T follicular helper cell (primary cell): ENCODE measurements around the gene HSD17B13.
"Not testable (repeated sequence)": the region's sequence is repeated elsewhere in the genome, so short reads cannot be mapped to it uniquely, and the experiment has no call there.

ENCODE experiments used
- DNase-seq: peaks from one replicate; pipeline ENCODE4 v3.0.0-alpha.2; 2020; ENCODE audit warnings: low read depth
- total RNA-seq, 2 experiments: gene quantifications; one replicate each; lab custom pipeline; 2026; lab: John Stamatoyannopoulos, UW

Gene HSD17B13
- total RNA-seq: 0.04 to 0.54 reads per million in 2 experiments

- DNase-seq: no peak
These were observed at the start of gene HSD17B13 for GRCh38 chr4:87322754-87323153. HSD17B13 (minus strand) TSS chr4:87322882; CDS start chr4:87322841, 41 bp downstream.

- no peak for DNase-seq
These were observed 47.4 kb upstream of the HSD17B13 start for GRCh38 chr4:87370068-87370467.

- DNase-seq: no peak
These were observed 44.0 kb upstream of the HSD17B13 start for GRCh38 chr4:87366521-87367162.

- no peak for DNase-seq
These were observed 42.7 kb upstream of the HSD17B13 start for GRCh38 chr4:87365348-87365747.

- DNase-seq: no peak
These were observed 40.9 kb upstream of the HSD17B13 start for GRCh38 chr4:87363552-87363951.

- DNase-seq: no peak
These were observed 37.8 kb upstream of the HSD17B13 start for GRCh38 chr4:87360338-87360935.

GRCh38 chr4:87359258-87359657 is 36.6 kb upstream of the HSD17B13 start:
- no peak for DNase-seq

GRCh38 chr4:87356832-87357526 is 34.3 kb upstream of the HSD17B13 start:
- DNase-seq: no peak

- no peak for DNase-seq
These were observed 31.8 kb upstream of the HSD17B13 start for GRCh38 chr4:87354168-87355102.

GRCh38 chr4:87353592-87353991 is 30.9 kb upstream of the HSD17B13 start:
- peak; percentile 11 for DNase-seq

GRCh38 chr4:87345139-87345538 is 22.5 kb upstream of the HSD17B13 start:
- no peak for DNase-seq

- no peak for DNase-seq
These were observed 20.2 kb upstream of the HSD17B13 start for GRCh38 chr4:87342872-87343271.

GRCh38 chr4:87341954-87342635 is 19.4 kb upstream of the HSD17B13 start:
- DNase-seq: not testable (repeated sequence)

- no peak for DNase-seq
These were observed 16.8 kb upstream of the HSD17B13 start for GRCh38 chr4:87339440-87339839.

- no peak for DNase-seq
These were observed 14.7 kb upstream of the HSD17B13 start for GRCh38 chr4:87337361-87337760.

GRCh38 chr4:87333267-87333666 is 10.6 kb upstream of the HSD17B13 start:
- DNase-seq: no peak

- no peak for DNase-seq
These were observed 8.1 kb upstream of the HSD17B13 start for GRCh38 chr4:87330761-87331160.

- no peak for DNase-seq
These were observed 4.5 kb upstream of the HSD17B13 start for GRCh38 chr4:87327136-87327535.

GRCh38 chr4:87326460-87326859 is 3.8 kb upstream of the HSD17B13 start:
- DNase-seq: no peak

GRCh38 chr4:87321888-87322287 is 794 bp downstream of the HSD17B13 start:
- DNase-seq: no peak

- no peak for DNase-seq
These were observed 5.2 kb downstream of the HSD17B13 start for GRCh38 chr4:87317527-87317926.
